ENCODE results near the gene TMCO6. TPM values are rescaled to one million over a fixed set of nuclear protein-coding genes. Genes with fewer than 3 reads are reported as not detected.

TMCO6 gene
- total and polyA plus RNA-seq, 4 donors = 12.6 to 55.9 (median 18.7) TPM

- H3K4me1 ChIP-seq (ENCODE audit: control insufficient read depth in 4 of 4, insufficient read depth in 4 of 4, low read length in 3 of 4) = peaks cover 0 to 1% (median 0%) of the 10 kb centered on the region in 4 donors
- no peak for TF ChIP-seq FOXA2 (IDR thresholded peaks at IDR 0.05)
- TF ChIP-seq ZBTB33 (IDR thresholded peaks at IDR 0.05) = no peak
- no peak for TF ChIP-seq JUND (IDR thresholded peaks at IDR 0.05)
- TF ChIP-seq RAD21 (IDR thresholded peaks at IDR 0.05) = no peak
- no peak for TF ChIP-seq MAX (IDR thresholded peaks at IDR 0.05)
- TF ChIP-seq TAF1 (conservative IDR thresholded peaks at IDR 0.05) = no peak
- TF ChIP-seq REST (IDR thresholded peaks at IDR 0.05) = no peak
- TF ChIP-seq SP1 (IDR thresholded peaks at IDR 0.05) = no peak
- TF ChIP-seq YY1 (IDR thresholded peaks at IDR 0.05) = no peak
- no peak for TF ChIP-seq ATF3 (IDR thresholded peaks at IDR 0.05)
- no peak for TF ChIP-seq HNF4A (conservative IDR thresholded peaks at IDR 0.05)
- H3K4me3 ChIP-seq (ENCODE audit: low read depth in 1 of 3, low read length in 3 of 3) = peak within 1 kb of the TSS in 1 of 3 donors; percentile 8
- H3K9me3 ChIP-seq (ENCODE audit: control insufficient read depth in 4 of 4, low read length in 3 of 4) = no peaks in the 10 kb centered on the region
- H3K36me3 ChIP-seq (ENCODE audit: control insufficient read depth in 4 of 4, insufficient read depth in 3 of 4, low read depth in 1 of 4, low read length in 3 of 4) = peaks cover 9 to 68% (median 40%) of the 10 kb centered on the region in 4 donors
- DNase-seq (ENCODE audit: low spot score) = no peak
- WGBS = 90% methylated on average over 45 of the region's 45 CpGs
- H3K9ac ChIP-seq (ENCODE audit: low read depth in 1 of 2, low read length in 2 of 2) = no peak within 1 kb of the TSS
- H3K27me3 ChIP-seq (ENCODE audit: control insufficient read depth in 4 of 4, insufficient read depth in 4 of 4, low read length in 3 of 4) = no peaks in the 10 kb centered on the region
- H3K27ac ChIP-seq (ENCODE audit: low read depth in 1 of 2, low read length in 2 of 2) = no peak within 1 kb of the TSS
Observed at GRCh38 chr5:140673187-140673976, 34.1 kb downstream of the TMCO6 start, which contains the start of gene DND1. DND1 (minus strand) TSS chr5:140673576; CDS start chr5:140673542, 34 bp downstream.

- no peaks in the 10 kb centered on the region for H3K27me3 ChIP-seq (ENCODE audit: control insufficient read depth in 4 of 4, insufficient read depth in 4 of 4, low read length in 3 of 4)
- H3K9me3 ChIP-seq (ENCODE audit: control insufficient read depth in 4 of 4, low read length in 3 of 4) = no peaks in the 10 kb centered on the region
- no peak overlapping the region for H3K27ac ChIP-seq (ENCODE audit: low read depth in 1 of 2, low read length in 2 of 2)
- no peak overlapping the region for H3K4me3 ChIP-seq (ENCODE audit: low read depth in 1 of 3, low read length in 3 of 3)
- H3K4me1 ChIP-seq (ENCODE audit: control insufficient read depth in 4 of 4, insufficient read depth in 4 of 4, low read length in 3 of 4) = peaks cover 0 to 1% (median 0%) of the 10 kb centered on the region in 4 donors
- H3K36me3 ChIP-seq (ENCODE audit: control insufficient read depth in 4 of 4, insufficient read depth in 3 of 4, low read depth in 1 of 4, low read length in 3 of 4) = peaks cover 7 to 65% (median 34%) of the 10 kb centered on the region in 4 donors
- 90% methylated on average over 2 of the region's 2 CpGs for WGBS
- H3K9ac ChIP-seq (ENCODE audit: low read depth in 1 of 2, low read length in 2 of 2) = no peak overlapping the region
- no peak for DNase-seq (ENCODE audit: low spot score)
- no peak for TF ChIP-seq RXRA (IDR thresholded peaks at IDR 0.05)
- TF ChIP-seq REST (IDR thresholded peaks at IDR 0.05) = no peak
- TF ChIP-seq FOXA1 (IDR thresholded peaks at IDR 0.05) = no peak
- no peak for TF ChIP-seq EGR1 (IDR thresholded peaks at IDR 0.05; ENCODE audit: low read depth in 2 of 2)
- TF ChIP-seq CTCF (IDR thresholded peaks at IDR 0.05; ENCODE audit: low read depth, low read length, missing input control) = no peak
- TF ChIP-seq HNF4A (conservative IDR thresholded peaks at IDR 0.05) = no peak
- TF ChIP-seq SP1 (IDR thresholded peaks at IDR 0.05) = no peak
- no peak for TF ChIP-seq YY1 (IDR thresholded peaks at IDR 0.05)
- TF ChIP-seq NR2F2 (IDR thresholded peaks at IDR 0.05) = no peak
- no peak for TF ChIP-seq TAF1 (conservative IDR thresholded peaks at IDR 0.05)
- TF ChIP-seq HNF4G (IDR thresholded peaks at IDR 0.05) = no peak
- no peak for TF ChIP-seq JUND (IDR thresholded peaks at IDR 0.05)
- TF ChIP-seq ATF3 (IDR thresholded peaks at IDR 0.05) = no peak
- no peak for TF ChIP-seq RAD21 (IDR thresholded peaks at IDR 0.05)
- TF ChIP-seq GABPA (IDR thresholded peaks at IDR 0.05 in 1 of 2, conservative IDR thresholded peaks at IDR 0.05 in 1 of 2) = no peak
- no peak for TF ChIP-seq MAX (IDR thresholded peaks at IDR 0.05)
Observed at GRCh38 chr5:140674211-140674610, 35.0 kb downstream of the TMCO6 start.

Measured in liver (tissue), 9 donors.